CD4-positive, alpha-beta T cell (primary cell): ENCODE results near the gene FMNL1. TPM values are rescaled to one million over a fixed set of nuclear protein-coding genes. Genes with fewer than 3 reads are reported as not detected.

Source experiments
- ATAC-seq: fragments of 200-7000 bp; cut with Tn5 transposase; one replicate; pipeline ENCODE4 v1.10.0; 2022; ENCODE audit warnings: mild to moderate bottlenecking; ENCODE audit not compliant: poor library complexity
- CTCF ChIA-PET: fragments of 350-600 bp; sonication (Branson Sonifier 250); formaldehyde crosslinking; loops from one replicate; lab custom pipeline; 2021; ENCODE audit warnings: antibody characterized with exemption, inconsistent platforms; lab: Charles Lee
- POLR2A ChIA-PET: fragments of 350-600 bp; sonication (Branson Sonifier 250); formaldehyde crosslinking; loops from one replicate; lab custom pipeline; 2021; ENCODE audit warnings: antibody characterized with exemption, inconsistent platforms; lab: Charles Lee
- DNase-seq, 14 experiments: peaks; one replicate each; pipeline ENCODE4 v3.0.0-alpha.2; 2013 to 2020; ENCODE audit warnings: mixed read lengths in 2 of 14
- H3K27ac ChIP-seq, 2 donors: one replicate each; pipeline versions ENCODE4 v1.5.1 to v1.7.0; 2013; ENCODE audit warnings: low read length in 2 of 2, low read depth in 1 of 2, mild to moderate bottlenecking in 1 of 2
- H3K27me3 ChIP-seq, 2 experiments: 1 replicate in 1 of 2; 2 replicates in 1 of 2; pipeline versions ENCODE4 v1.6.1 to v1.7.0; 2013; ENCODE audit warnings: low read length in 2 of 2, control low read depth in 1 of 2, mild to moderate bottlenecking in 1 of 2, moderate library complexity in 1 of 2; ENCODE audit not compliant: insufficient read depth in 2 of 2, control insufficient read depth in 1 of 2
- H3K36me3 ChIP-seq: one replicate; pipeline ENCODE4 v1.6.1; 2013; ENCODE audit warnings: low read length, control low read depth; ENCODE audit not compliant: insufficient read depth
- H3K4me1 ChIP-seq: one replicate; pipeline ENCODE4 v1.6.1; 2013; ENCODE audit warnings: low read length, control low read depth; ENCODE audit not compliant: insufficient read depth
- H3K4me3 ChIP-seq: one replicate; pipeline ENCODE4 v1.5.1; 2013; ENCODE audit warnings: mild to moderate bottlenecking, low read length, moderate library complexity
- H3K9me3 ChIP-seq, 2 experiments: 1 replicate in 1 of 2; 2 replicates in 1 of 2; pipeline versions ENCODE4 v1.6.1 to v1.7.0; 2013; ENCODE audit warnings: low read length in 2 of 2, mild to moderate bottlenecking in 2 of 2, control low read depth in 1 of 2, moderate library complexity in 1 of 2; ENCODE audit not compliant: control insufficient read depth in 1 of 2, insufficient read depth in 1 of 2
- H3K27ac Mint-ChIP-seq: one replicate; pipeline ENCODE4 v1.8.0; 2020; ENCODE audit warnings: mixed read lengths
- H3K27me3 Mint-ChIP-seq: one replicate; pipeline ENCODE4 v1.8.0; 2021; ENCODE audit warnings: mixed read lengths
- H3K36me3 Mint-ChIP-seq: one replicate; pipeline ENCODE4 v1.8.0; 2021; ENCODE audit warnings: low read depth, mixed read lengths
- H3K4me1 Mint-ChIP-seq: one replicate; pipeline ENCODE4 v1.8.0; 2021; ENCODE audit warnings: low read depth, mixed read lengths
- H3K4me3 Mint-ChIP-seq: one replicate; pipeline ENCODE4 v1.8.0; 2020; ENCODE audit warnings: mild to moderate bottlenecking, mixed read lengths
- H3K9me3 Mint-ChIP-seq: one replicate; pipeline ENCODE4 v1.8.0; 2020; ENCODE audit warnings: mixed read lengths
- CTCF ChIP-seq: fragments of 200-600 bp; IDR thresholded peaks from one replicate; pipeline ENCODE4 v1.8.0; 2022; ENCODE audit warnings: antibody characterized with exemption, mild to moderate bottlenecking
- intact Hi-C, 2 experiments: fragments of 100-400 bp; cut with DNase I in 1 of 2; cut with micrococcal nuclease in 1 of 2; formaldehyde crosslinking; loops; one replicate each; pipeline versions ENCODE4 v1.15.1 to v1.9.0; 2023 to 2025; cut with DNase I, micrococcal nuclease
- total RNA-seq, 174 experiments: library from RNA in 2 of 174; stranded (reverse) in 2 of 174; gene quantifications; one replicate each; pipeline ENCODE4 v1.2.3 and lab custom pipeline; 2021 to 2026

FMNL1 gene
- total RNA-seq, 2 experiments from 2014 or later, result 378 to 387 TPM

GRCh38 chr17:45227101-45227925 lies 5.6 kb downstream of the FMNL1 start:
- ChIA-PET POLR2A (interaction anchor here (0.8 to 16.4 kb wide), 12 partner anchors 7 to 358 kb away, joined by 3 to 346 read pairs (median 12); partner anchors contain the start of genes ACBD4, FMNL1, HEXIM1 and HEXIM2), CTCF (interaction anchor here (1.0 to 5.4 kb wide), 10 partner anchors 7 to 92 kb away, joined by 3 to 77 read pairs (median 7); partner anchors contain the start of genes ACBD4, FMNL1 and HEXIM1)
- Histone ChIP-seq H3K4me3 (peak overlapping the region; percentile 99), H3K36me3 (peaks cover 26% of the 10 kb centered on the region), H3K27me3 (no peaks in the 10 kb centered on the region), H3K9me3 (no peaks in the 10 kb centered on the region), H3K27ac (peak overlapping the region; percentile 98 to 99), H3K4me1 (peaks cover 92% of the 10 kb centered on the region)
- Mint-ChIP-seq H3K4me1 (peaks cover 71% of the 10 kb centered on the region), H3K27me3 (no peaks in the 10 kb centered on the region), H3K27ac (peak overlapping the region; percentile 100), H3K36me3 (peaks cover 61% of the 10 kb centered on the region), H3K4me3 (peak overlapping the region; percentile 95), H3K9me3 (no peaks in the 10 kb centered on the region)
- intact Hi-C loops, result loop anchor here (5.0 kb wide), 3 partner anchors 35 to 355 kb away; partner anchors contain the start of genes MAP3K14 (in 1 of the 2) and SPATA32 (in 1 of the 2)
- no peak for TF ChIP-seq CTCF
- DNase-seq (peak in 6 of 14 experiments; percentile 10 to 66 (median 45)), ATAC-seq (no peak)

GRCh38 chr17:45227926-45228762 lies 6.5 kb downstream of the FMNL1 start:
- peak overlapping the region; percentile 99 for H3K4me3 ChIP-seq
- Mint-ChIP-seq H3K4me3 (peak overlapping the region; percentile 87), H3K27ac (peak overlapping the region; percentile 100), H3K9me3 (no peaks in the 10 kb centered on the region), H3K36me3 (peaks cover 59% of the 10 kb centered on the region), H3K27me3 (no peaks in the 10 kb centered on the region), H3K4me1 (peaks cover 78% of the 10 kb centered on the region)
- no peaks in the 10 kb centered on the region for H3K9me3 ChIP-seq
- DNase-seq, result peak in 9 of 14 experiments; percentile 14 to 61 (median 38)
- intact Hi-C loops, result loop anchor here (5.0 kb wide), 3 partner anchors 34 to 354 kb away; partner anchors contain the start of genes MAP3K14 (in 1 of the 2) and SPATA32 (in 1 of the 2)
- H3K4me1 ChIP-seq, result peaks cover 98% of the 10 kb centered on the region
- peaks cover 34% of the 10 kb centered on the region for H3K36me3 ChIP-seq
- no peaks in the 10 kb centered on the region for H3K27me3 ChIP-seq
- no peak for TF ChIP-seq CTCF
- no peak for ATAC-seq
- H3K27ac ChIP-seq, result peak overlapping the region; percentile 98 to 99
- CTCF ChIA-PET, result interaction anchor here (1.2 to 5.4 kb wide), 6 partner anchors 8 to 93 kb away, joined by 3 to 77 read pairs (median 7); partner anchors contain the start of genes ACBD4 and FMNL1
- POLR2A ChIA-PET, result interaction anchor here (0.8 to 16.4 kb wide), 8 partner anchors 7 to 92 kb away, joined by 3 to 346 read pairs (median 30); partner anchors contain the start of genes ACBD4, FMNL1, HEXIM1 and HEXIM2
